GM10248 (cell line): ENCODE results near the gene NHLRC4.
A peak's percentile ranks its signal among the peaks of the same experiment; 100 is the strongest.

Experiments used
- CTCF ChIA-PET: fragments of 300-600 bp; sonication (Branson Sonifier 250); formaldehyde crosslinking; extraction: SDS; loops from one replicate; lab custom pipeline; 2021; ENCODE audit warnings: antibody characterized with exemption; lab: Yijun Ruan, JAX
- POLR2A ChIA-PET: fragments of 350-650 bp; sonication (Branson Sonifier 250); formaldehyde crosslinking; extraction: SDS; loops from one replicate; lab custom pipeline; 2020; ENCODE audit warnings: antibody characterized with exemption; lab: Yijun Ruan, JAX
- DNase-seq: peaks from one replicate; pipeline ENCODE4 v3.0.0; 2012; ENCODE audit errors: extremely low spot score
- TF ChIP-seq, protein P1 (sequence below): IDR thresholded peaks from 2 replicates; pipeline ENCODE4 v1.5.1; 2012; ENCODE audit warnings: mild to moderate bottlenecking, low read depth; ENCODE audit errors: extremely low read depth, missing control alignments, control extremely low read depth

NHLRC4 gene

DNA sequence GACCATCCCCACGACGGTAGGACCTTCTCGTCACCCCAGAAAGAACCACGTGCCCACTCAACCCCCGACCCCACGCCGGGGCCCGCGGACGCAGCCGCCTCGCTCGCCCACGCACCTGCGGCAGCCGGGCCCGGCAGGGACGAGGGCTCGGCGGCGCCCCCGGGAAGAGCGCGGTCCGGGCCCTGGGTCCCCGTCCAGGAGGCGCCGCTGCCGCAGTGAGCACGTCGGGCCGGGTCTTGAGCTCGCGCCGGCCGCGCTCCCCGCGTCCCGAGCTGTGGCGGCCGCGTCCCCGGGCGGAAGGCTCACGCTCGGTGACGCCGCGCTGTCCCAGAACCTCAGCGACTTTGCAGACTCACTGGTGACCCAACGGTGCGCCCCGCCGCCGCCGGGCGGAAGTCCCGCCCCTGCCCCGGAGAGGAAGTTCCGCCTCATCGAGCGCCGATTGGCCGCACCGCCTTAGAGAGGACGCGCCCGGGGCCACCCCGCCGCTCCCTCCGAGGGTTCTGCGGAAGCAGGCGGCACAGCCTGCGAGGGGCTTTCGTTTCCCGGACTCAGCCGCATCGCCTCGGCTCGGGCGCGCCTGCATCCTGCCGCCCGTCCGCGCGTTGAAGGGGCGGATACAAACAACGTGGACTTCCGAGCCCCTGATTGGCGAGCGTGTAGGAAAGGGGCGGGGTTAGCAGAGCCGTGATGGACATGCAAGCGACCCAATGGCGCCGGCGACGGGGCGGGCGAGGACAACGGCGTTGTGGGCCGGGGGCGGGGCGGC, 22.3 kb downstream of the NHLRC4 start:
- DNase-seq = peak; percentile 92
- TF ChIP-seq, protein P1, sequence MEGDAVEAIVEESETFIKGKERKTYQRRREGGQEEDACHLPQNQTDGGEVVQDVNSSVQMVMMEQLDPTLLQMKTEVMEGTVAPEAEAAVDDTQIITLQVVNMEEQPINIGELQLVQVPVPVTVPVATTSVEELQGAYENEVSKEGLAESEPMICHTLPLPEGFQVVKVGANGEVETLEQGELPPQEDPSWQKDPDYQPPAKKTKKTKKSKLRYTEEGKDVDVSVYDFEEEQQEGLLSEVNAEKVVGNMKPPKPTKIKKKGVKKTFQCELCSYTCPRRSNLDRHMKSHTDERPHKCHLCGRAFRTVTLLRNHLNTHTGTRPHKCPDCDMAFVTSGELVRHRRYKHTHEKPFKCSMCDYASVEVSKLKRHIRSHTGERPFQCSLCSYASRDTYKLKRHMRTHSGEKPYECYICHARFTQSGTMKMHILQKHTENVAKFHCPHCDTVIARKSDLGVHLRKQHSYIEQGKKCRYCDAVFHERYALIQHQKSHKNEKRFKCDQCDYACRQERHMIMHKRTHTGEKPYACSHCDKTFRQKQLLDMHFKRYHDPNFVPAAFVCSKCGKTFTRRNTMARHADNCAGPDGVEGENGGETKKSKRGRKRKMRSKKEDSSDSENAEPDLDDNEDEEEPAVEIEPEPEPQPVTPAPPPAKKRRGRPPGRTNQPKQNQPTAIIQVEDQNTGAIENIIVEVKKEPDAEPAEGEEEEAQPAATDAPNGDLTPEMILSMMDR = no peak
- ChIA-PET CTCF (interaction anchor here (1.2 to 2.5 kb wide), 2 partner anchors 14 to 17 kb away, joined by 3 to 6 read pairs; no protein-coding TSS in a partner anchor), POLR2A (no interaction called here)

DNA sequence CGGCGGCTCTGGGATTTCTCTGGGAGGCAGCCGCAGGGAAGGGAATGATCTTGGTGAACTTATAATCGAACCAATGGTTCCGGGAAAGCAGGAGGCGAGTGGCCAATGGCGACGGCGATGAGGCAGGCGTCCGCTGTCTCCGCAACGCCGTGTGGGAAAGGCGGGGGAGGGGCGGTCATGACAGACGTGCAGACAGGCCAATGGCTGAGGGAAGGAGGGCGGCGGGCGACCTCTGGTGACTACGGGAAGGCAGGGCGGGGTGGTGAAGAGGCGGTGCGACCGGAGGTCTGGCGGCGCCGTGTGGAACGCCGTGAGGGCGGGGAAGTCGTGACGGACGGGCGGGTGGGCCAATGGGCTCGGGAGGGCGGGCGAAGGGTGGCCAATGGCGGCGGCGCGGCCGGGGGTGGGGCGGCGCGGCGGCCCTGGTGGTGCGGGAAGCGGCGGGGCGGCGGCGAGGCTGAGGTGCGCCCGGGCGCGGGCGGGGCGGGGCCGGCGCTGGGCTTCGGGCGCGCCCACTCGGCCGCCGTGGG, 22.9 kb downstream of the NHLRC4 start, which contains the start of gene RAB40C:
TSS of gene RAB40C (plus strand) at position 409 of the 530 bp plus-strand sequence. CDS start 226 bp downstream, outside the sequence.
- TF ChIP-seq, protein P1 = peak; percentile 17
- DNase-seq = peak; percentile 99
- ChIA-PET POLR2A (no interaction called here), CTCF (interaction anchor here (0.9 to 1.3 kb wide), 2 partner anchors 16 to 483 kb away, joined by 3 read pairs; no protein-coding TSS in a partner anchor)

DNA sequence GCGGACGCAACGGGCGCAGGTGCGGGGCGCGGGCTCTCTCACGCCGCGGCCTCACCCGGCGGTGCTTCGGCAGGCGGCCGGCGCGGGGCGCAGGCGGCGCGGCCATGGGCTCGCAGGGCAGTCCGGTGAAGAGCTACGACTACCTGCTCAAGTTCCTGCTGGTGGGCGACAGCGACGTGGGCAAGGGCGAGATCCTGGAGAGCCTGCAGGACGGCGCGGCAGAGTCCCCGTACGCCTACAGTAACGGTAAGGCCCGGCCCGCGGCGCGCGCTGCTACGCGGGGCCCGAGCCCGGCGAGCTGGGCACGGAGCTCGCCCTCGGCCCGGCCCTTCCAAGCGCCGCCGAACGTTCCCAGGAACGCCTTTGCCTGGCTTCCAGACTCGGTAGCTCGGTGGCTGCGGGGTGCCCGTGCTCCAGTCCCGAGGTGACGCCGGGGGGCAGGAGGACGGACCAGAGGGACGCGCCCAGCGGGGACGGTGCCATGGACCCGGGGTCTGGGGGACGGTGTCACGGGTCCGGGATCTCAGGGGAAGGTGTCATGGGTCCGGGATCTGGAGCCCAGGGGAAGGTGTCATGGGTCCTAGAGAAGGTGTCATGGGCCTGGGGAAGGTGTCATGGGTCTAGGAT, 23.5 kb downstream of the NHLRC4 start:
- ChIA-PET CTCF (interaction anchor here (0.9 to 1.3 kb wide), 2 partner anchors 17 to 483 kb away, joined by 3 read pairs; no protein-coding TSS in a partner anchor), POLR2A (no interaction called here)
- TF ChIP-seq, protein P1 = peak; percentile 13
- DNase-seq = no peak

DNA sequence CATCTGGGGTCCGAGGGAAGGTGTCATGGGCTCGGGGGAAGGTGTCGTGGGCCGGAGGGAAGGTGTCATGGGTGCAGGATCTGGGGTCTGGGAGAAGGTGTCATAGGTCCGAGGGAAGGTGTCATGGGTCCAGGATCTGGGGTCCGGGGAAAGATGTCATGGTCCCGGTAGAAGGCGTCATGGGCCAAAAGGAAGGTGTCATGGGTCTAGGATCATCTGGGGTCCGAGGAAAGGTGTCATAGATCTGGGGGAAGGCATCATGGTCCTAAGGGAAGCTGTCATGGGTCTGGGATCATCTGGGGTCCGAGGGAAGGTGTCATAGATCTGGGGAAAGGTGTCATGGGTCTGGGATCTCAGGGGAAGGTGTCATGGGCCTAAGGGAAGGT, 24.0 kb downstream of the NHLRC4 start:
- DNase-seq = no peak
- CTCF ChIA-PET = interaction anchor here (0.9 to 1.3 kb wide), 2 partner anchors 18 to 484 kb away, joined by 3 read pairs; no protein-coding TSS in a partner anchor
- TF ChIP-seq, protein P1 = no peak
- POLR2A ChIA-PET = no interaction called here

DNA sequence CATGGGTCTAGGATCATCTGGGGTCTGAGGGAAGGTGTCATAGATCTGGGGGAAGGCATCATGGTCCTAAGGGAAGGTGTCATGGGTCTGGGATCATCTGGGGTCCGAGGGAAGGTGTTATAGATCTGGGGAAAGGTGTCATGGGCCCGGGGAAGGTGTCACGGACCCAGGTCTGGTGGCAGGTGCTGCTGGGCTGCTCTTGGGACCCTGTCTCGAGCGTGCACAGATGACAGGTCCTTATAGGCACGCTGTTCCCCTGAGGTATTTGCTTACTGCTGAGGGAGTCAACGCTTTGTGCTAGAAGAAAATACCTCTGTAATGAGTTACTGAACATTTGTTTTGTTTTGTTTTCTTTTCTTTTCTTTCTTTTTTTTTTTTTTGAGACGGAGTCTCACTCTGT, 24.4 kb downstream of the NHLRC4 start:
- no peak for DNase-seq
- ChIA-PET POLR2A (no interaction called here), CTCF (no interaction called here)
- TF ChIP-seq, protein P1 = no peak

DNA sequence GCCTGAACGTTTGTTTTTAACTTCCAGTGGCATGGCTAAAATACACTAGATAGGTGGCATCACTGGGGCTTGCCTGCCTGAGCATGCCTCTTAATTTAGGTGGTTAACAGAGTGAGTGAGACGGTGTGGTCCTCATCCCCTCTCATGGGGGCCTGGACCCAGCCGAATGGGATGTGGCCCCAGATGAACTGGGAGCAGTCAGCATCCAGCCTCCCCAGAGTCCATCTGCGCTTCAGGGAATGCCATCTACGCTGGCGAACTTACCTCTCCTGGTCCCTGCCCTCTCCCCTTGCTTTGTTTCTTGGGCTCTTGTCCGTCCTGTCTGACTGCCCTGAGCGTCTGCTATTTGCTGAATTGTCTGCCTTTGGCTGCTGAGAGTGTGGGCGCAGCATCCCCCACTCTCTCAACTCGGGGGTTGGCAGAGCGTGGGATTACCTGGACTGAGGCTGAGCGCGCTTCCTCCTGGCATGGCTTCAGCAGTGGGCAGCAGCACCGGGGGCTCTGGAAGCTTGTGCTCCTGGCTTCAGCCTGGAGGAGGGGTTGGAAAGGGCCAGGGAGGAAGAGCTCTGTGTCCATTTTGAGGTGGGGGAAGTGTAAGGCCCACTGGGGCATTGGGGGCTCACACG, 25.2 kb downstream of the NHLRC4 start:
- no peak for DNase-seq
- ChIA-PET CTCF (no interaction called here), POLR2A (no interaction called here)
- TF ChIP-seq, protein P1 = no peak
